Measurements from ENCODE around the gene ZNF580. TPM values are rescaled to one million over a fixed set of nuclear protein-coding genes. Genes with fewer than 3 reads are reported as not detected.
A peak's percentile ranks its signal among the peaks of the same experiment; 100 is the strongest.

ZNF580 gene
- total and polyA plus RNA-seq, 2 of the 13 experiments (the other 11 are each of a cell fraction or from before 2014, with no cell fraction given), result 4.4 to 6.0 TPM

- no peak for TF ChIP-seq ZNF414 (CRISPR knock-in tag; IDR thresholded peaks at IDR 0.05)
- TF ChIP-seq DMAP1 (CRISPR knock-in tag; IDR thresholded peaks at IDR 0.05), result no peak
- no peak for TF ChIP-seq FOXC1 (CRISPR knock-in tag; IDR thresholded peaks at IDR 0.05; ENCODE audit: borderline replicate concordance)
- TF ChIP-seq HMGXB4 (CRISPR knock-in tag; IDR thresholded peaks at IDR 0.05; ENCODE audit: borderline replicate concordance in 1 of 2, low read depth in 1 of 2), result peak; percentile 51 to 59; a peak in 1 of 4 replicates
- no peak for TF ChIP-seq HDAC6 (IDR thresholded peaks at IDR 0.05; ENCODE audit: low read depth, low read length)
- TF ChIP-seq SYNCRIP (IDR thresholded peaks at IDR 0.05; ENCODE audit: insufficient read depth, low read depth, low read length), result no peak
Observed at GRCh38 chr19:55638864-55639359, 1.9 kb upstream of the ZNF580 start (continued).

GRCh38 chr19:55640043-55640576 is 692 bp upstream of the ZNF580 start:
- DNase-seq (ENCODE audit: low spot score), result no peak
- Histone ChIP-seq H3K79me2 (ENCODE audit: insufficient read depth, low read length) (peaks cover 49% of the 10 kb centered on the region), H3K4me1 (ENCODE audit: insufficient read depth, low read length) (peaks cover 53% of the 10 kb centered on the region), H3K27ac (ENCODE audit: extremely low read length, insufficient read depth, low read length) (peak overlapping the region; percentile 79), H2AFZ (ENCODE audit: low read length) (no peak overlapping the region), H3K4me3 (replicated peaks in 1 of 3; ENCODE audit: insufficient read depth in 1 of 3, low read depth in 2 of 3, low read length in 3 of 3) (peak overlapping the region; percentile 92 to 96 (median 92); a peak in 5 of 6 replicates), H3K9ac (ENCODE audit: insufficient read depth, low read depth, low read length) (peak overlapping the region; percentile 84), H3K27me3 (ENCODE audit: control insufficient read depth in 1 of 2, insufficient read depth in 2 of 2, low read length in 2 of 2) (no peaks in the 10 kb centered on the region; a peak in 1 of 5 replicates), H3K36me3 (replicated peaks in 1 of 2; ENCODE audit: control insufficient read depth in 1 of 2, insufficient read depth in 2 of 2, low read length in 2 of 2) (peaks cover 0 to 6% of the 10 kb centered on the region in 2 experiments; a peak in 2 of 5 replicates), H4K20me1 (ENCODE audit: insufficient read depth, low read length) (no peaks in the 10 kb centered on the region), H3K9me3 (ENCODE audit: low read length) (no peaks in the 10 kb centered on the region), H3K4me2 (ENCODE audit: low read depth, low read length) (peak overlapping the region; percentile 75)
- in situ Hi-C loops (cut with HindIII; ENCODE audit: extremely low pct_ligation_motif_present, low pct_unique_long_range_greater_than_20kb), result no loop called here
- intact Hi-C loops (cut with micrococcal nuclease; ENCODE audit: unreplicated experiment), result no loop called here
- WGBS (ENCODE audit: low lambda C conversion rate), result 69% methylated on average over 19 of the region's 38 CpGs
- CTCF ChIA-PET (ENCODE audit: low intra/inter-chr PET ratio, low total read pairs), result no interaction called here
- ATAC-seq, result no peak
- FAIRE-seq, result no peak
- POLR2A ChIA-PET, result no interaction called here
- BruUV-seq (replicated peaks), result TSS peak; percentile 78
- TF ChIP-seq ZNF44 (CRISPR knock-in tag; IDR thresholded peaks at IDR 0.05) (no peak), HNF1B (CRISPR knock-in tag; IDR thresholded peaks at IDR 0.05) (peak; percentile 48; the same call in 1 of the 2 replicates), LCORL (IDR thresholded peaks at IDR 0.05) (no peak), LCORL (CRISPR knock-in tag; IDR thresholded peaks at IDR 0.05) (peak; percentile 54; the same call in 1 of the 2 replicates), PLSCR1 (CRISPR knock-in tag; IDR thresholded peaks at IDR 0.05; ENCODE audit: borderline replicate concordance) (no peak), ZNF558 (CRISPR knock-in tag; IDR thresholded peaks at IDR 0.05; ENCODE audit: borderline replicate concordance) (no peak), ZNF674 (CRISPR knock-in tag; IDR thresholded peaks at IDR 0.05; ENCODE audit: low read depth) (no peak), ZHX1 (CRISPR knock-in tag; IDR thresholded peaks at IDR 0.05; ENCODE audit: low read depth) (peak; percentile 60)
